SK-N-SH (cell line): ENCODE results near the gene ZNF791. TPM values are rescaled to one million over a fixed set of nuclear protein-coding genes. Genes with fewer than 3 reads are reported as not detected.

Experiments
- CTCF ChIA-PET: fragments of 300-600, 350-600 bp; formaldehyde crosslinking; extraction: SDS; loops from one replicate; lab custom pipeline; 2021; lab: Yijun Ruan, JAX
- POLR2A ChIA-PET: fragments of 350-600 bp; sonication (Branson Sonifier 250); formaldehyde crosslinking; extraction: SDS; loops from one replicate; lab custom pipeline; 2020; ENCODE audit warnings: antibody characterized with exemption, inconsistent platforms; lab: Yijun Ruan, JAX
- DNase-seq: peaks from one replicate; pipeline ENCODE4 v3.0.0; 2012
- H2AFZ ChIP-seq: fragments of 200-600 bp; sonication (generic); 2 replicates; pipeline ENCODE4 v1.8.1; 2016; ENCODE audit warnings: antibody characterized with exemption, mild to moderate bottlenecking, low read depth
- H3F3A ChIP-seq: fragments of 200-600 bp; sonication (generic); replicated peaks from 2 replicates; pipeline ENCODE3; 2016; ENCODE audit warnings: antibody characterized with exemption, mild to moderate bottlenecking; ENCODE audit not compliant: insufficient read depth
- H3K27ac ChIP-seq, 2 experiments: fragments of 200-500 bp in 1 of 2; fragments of 200-600 bp in 1 of 2; sonication (Bioruptor generic) in 1 of 2; sonication (generic), shearing (Covaris generic) in 1 of 2; 2 replicates each; pipeline versions ENCODE4 v1.5.1 to v1.6.1; 2014 to 2016; ENCODE audit warnings: low read depth in 2 of 2, inconsistent platforms in 1 of 2, low read length in 1 of 2, mild to moderate bottlenecking in 1 of 2, mixed read lengths in 1 of 2
- H3K27me3 ChIP-seq: fragments of 200-600 bp; sonication (generic), shearing (Covaris generic); 2 replicates; pipeline ENCODE4 v1.6.1; 2016; ENCODE audit warnings: mixed run types; ENCODE audit not compliant: insufficient read depth
- H3K36me3 ChIP-seq, 2 experiments: fragments of 200-500 bp in 1 of 2; fragments of 200-600 bp in 1 of 2; sonication (Bioruptor generic) in 1 of 2; sonication (generic) in 1 of 2; replicated peaks in 1 of 2; 2 replicates each; pipeline versions ENCODE3 to v1.5.1; 2014 to 2016; ENCODE audit warnings: low read length in 1 of 2, mild to moderate bottlenecking in 1 of 2; ENCODE audit not compliant: insufficient read depth in 2 of 2, control insufficient read depth in 1 of 2
- H3K4me1 ChIP-seq, 2 experiments: fragments of 200-500 bp in 1 of 2; fragments of 200-600 bp in 1 of 2; sonication (Bioruptor generic) in 1 of 2; sonication (generic), shearing (Covaris generic) in 1 of 2; 2 replicates each; pipeline versions ENCODE4 v1.5.1 to v1.6.1; 2014 to 2016; ENCODE audit warnings: low read depth in 1 of 2, low read length in 1 of 2, mixed run types in 1 of 2; ENCODE audit not compliant: insufficient read depth in 2 of 2, control insufficient read depth in 1 of 2
- H3K4me2 ChIP-seq: fragments of 200-600 bp; sonication (generic), shearing (Covaris generic); 2 replicates; pipeline ENCODE4 v1.6.1; 2017; ENCODE audit warnings: mixed run types
- H3K4me3 ChIP-seq, 2 experiments: fragments of 200-500 bp in 1 of 2; fragments of 200-600 bp in 1 of 2; sonication (Bioruptor generic) in 1 of 2; sonication (generic), shearing (Covaris generic) in 1 of 2; 2 replicates each; pipeline versions ENCODE4 v1.5.1 to v1.8.1; 2014 to 2016; ENCODE audit warnings: low read depth in 2 of 2, inconsistent platforms in 1 of 2, low read length in 1 of 2, mild to moderate bottlenecking in 1 of 2, mixed read lengths in 1 of 2, moderate library complexity in 1 of 2
- H3K79me2 ChIP-seq: fragments of 200-600 bp; sonication (generic); 2 replicates; pipeline ENCODE4 v1.8.1; 2017; ENCODE audit warnings: mild to moderate bottlenecking; ENCODE audit not compliant: insufficient read depth
- H3K9ac ChIP-seq: fragments of 200-600 bp; sonication (generic); 2 replicates; pipeline ENCODE4 v1.6.1; 2017; ENCODE audit warnings: mixed run types
- H3K9me2 ChIP-seq: fragments of 200-600 bp; sonication (generic); 2 replicates; pipeline ENCODE4 v1.6.1; 2017; ENCODE audit warnings: mixed run types
- H3K9me3 ChIP-seq: fragments of 200-600 bp; sonication (generic); 2 replicates; pipeline ENCODE4 v1.6.1; 2017; ENCODE audit warnings: mixed run types, mild to moderate bottlenecking, moderate library complexity
- H4K20me1 ChIP-seq: fragments of 200-600 bp; sonication (generic); 2 replicates; pipeline ENCODE4 v1.6.1; 2017; ENCODE audit warnings: mild to moderate bottlenecking, mixed run types; ENCODE audit not compliant: insufficient read depth
- CHD2 ChIP-seq: fragments of 150-350 bp; IDR thresholded peaks from 2 replicates; pipeline ENCODE4 v1.6.1; 2018; ENCODE audit warnings: low read length; ENCODE audit not compliant: partially characterized antibody
- GABPA ChIP-seq: IDR thresholded peaks from 2 replicates; pipeline ENCODE4 v1.4.0; 2012; ENCODE audit warnings: low read depth, mild to moderate bottlenecking
- MAX ChIP-seq: IDR thresholded peaks from 2 replicates; pipeline ENCODE4 v1.4.0; 2012; ENCODE audit warnings: low read depth
- NRF1 ChIP-seq: IDR thresholded peaks from 2 replicates; pipeline ENCODE4 v1.6.1; 2012; ENCODE audit warnings: low read depth, mild to moderate bottlenecking, low read length
- POLR2AphosphoS5 ChIP-seq: IDR thresholded peaks from 2 replicates; pipeline ENCODE4 v1.6.1; 2012; ENCODE audit warnings: low read depth, low read length
- REST ChIP-seq: IDR thresholded peaks from 2 replicates; pipeline ENCODE4 v1.6.1; 2012; ENCODE audit warnings: mild to moderate bottlenecking, low read depth, low read length, moderate library complexity
- RXRA ChIP-seq: IDR thresholded peaks from 2 replicates; pipeline ENCODE4 v1.4.0; 2012; ENCODE audit warnings: low read depth, mild to moderate bottlenecking, borderline replicate concordance
- WGBS: methylation state at CpG from one replicate; pipeline ENCODE4 v1.1.6; 2017; ENCODE audit warnings: low lambda C conversion rate; 5-methylcytosine and 5-hydroxymethylcytosine counted together
- polyA plus RNA-seq, 3 experiments: library from polyadenylated mRNA; depleted of rRNA; stranded (reverse); fragments of >200 nt; gene quantifications; 2 replicates each; pipeline ENCODE4 v1.2.3, GENCODE V29; 2012
- TF ChIP-seq, protein P1 (sequence below): IDR thresholded peaks from 2 replicates; pipeline ENCODE4 v1.4.0; 2012; ENCODE audit warnings: low read depth, borderline replicate concordance
- TF ChIP-seq, protein P2 (sequence below): fragments of 150-350 bp; IDR thresholded peaks from 2 replicates; pipeline ENCODE4 v1.6.1; 2016; ENCODE audit warnings: mild to moderate bottlenecking, low read depth, low read length
- TF ChIP-seq, protein P3 (sequence below): IDR thresholded peaks from 2 replicates; pipeline ENCODE4 v1.4.0; 2012; ENCODE audit warnings: low read depth, borderline replicate concordance

ZNF791 gene
- polyA plus RNA-seq, 1 of the 3 experiments (the other 2 are of a cell fraction), result 8.9 TPM

GRCh38 chr19:12667731-12668302 is 57.1 kb downstream of the ZNF791 start (continued):
- TF ChIP-seq, protein P1, sequence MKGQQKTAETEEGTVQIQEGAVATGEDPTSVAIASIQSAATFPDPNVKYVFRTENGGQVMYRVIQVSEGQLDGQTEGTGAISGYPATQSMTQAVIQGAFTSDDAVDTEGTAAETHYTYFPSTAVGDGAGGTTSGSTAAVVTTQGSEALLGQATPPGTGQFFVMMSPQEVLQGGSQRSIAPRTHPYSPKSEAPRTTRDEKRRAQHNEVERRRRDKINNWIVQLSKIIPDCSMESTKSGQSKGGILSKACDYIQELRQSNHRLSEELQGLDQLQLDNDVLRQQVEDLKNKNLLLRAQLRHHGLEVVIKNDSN, result no peak
- TF ChIP-seq POLR2AphosphoS5, result no peak
- TF ChIP-seq REST, result no peak
- no peak for TF ChIP-seq RXRA
- TF ChIP-seq, protein P2, sequence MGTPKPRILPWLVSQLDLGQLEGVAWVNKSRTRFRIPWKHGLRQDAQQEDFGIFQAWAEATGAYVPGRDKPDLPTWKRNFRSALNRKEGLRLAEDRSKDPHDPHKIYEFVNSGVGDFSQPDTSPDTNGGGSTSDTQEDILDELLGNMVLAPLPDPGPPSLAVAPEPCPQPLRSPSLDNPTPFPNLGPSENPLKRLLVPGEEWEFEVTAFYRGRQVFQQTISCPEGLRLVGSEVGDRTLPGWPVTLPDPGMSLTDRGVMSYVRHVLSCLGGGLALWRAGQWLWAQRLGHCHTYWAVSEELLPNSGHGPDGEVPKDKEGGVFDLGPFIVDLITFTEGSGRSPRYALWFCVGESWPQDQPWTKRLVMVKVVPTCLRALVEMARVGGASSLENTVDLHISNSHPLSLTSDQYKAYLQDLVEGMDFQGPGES, result no peak
- TF ChIP-seq, all 33 proteins: peak for 0

- POLR2A ChIA-PET, result interaction anchor here (0.6 to 1.7 kb wide), 4 partner anchors 10 to 1296 kb away, joined by 3 to 6 read pairs (median 4); partner anchors contain the start of gene DHPS
- peak overlapping the region; percentile 90 for H3K4me2 ChIP-seq
- no peaks in the 10 kb centered on the region for H3K27me3 ChIP-seq
- no peaks in the 10 kb centered on the region for H4K20me1 ChIP-seq
- H3K9me3 ChIP-seq, result no peaks in the 10 kb centered on the region
- CTCF ChIA-PET, result interaction anchor here (0.6 to 3.1 kb wide), 6 partner anchors 9 to 1375 kb away, joined by 3 to 13 read pairs (median 6); no protein-coding TSS in a partner anchor
- H2AFZ ChIP-seq, result no peak overlapping the region
- no peak for DNase-seq
- 57% methylated on average over 6 of the region's 8 CpGs for WGBS
- H3K27ac ChIP-seq, result peak overlapping the region in 1 of 2 experiments; percentile 89; a peak in 1 of 4 replicates
- TF ChIP-seq NRF1 (no peak), CHD2 (no peak), REST (no peak), POLR2AphosphoS5 (no peak), MAX (no peak), GABPA (no peak)
- TF ChIP-seq, protein P3, sequence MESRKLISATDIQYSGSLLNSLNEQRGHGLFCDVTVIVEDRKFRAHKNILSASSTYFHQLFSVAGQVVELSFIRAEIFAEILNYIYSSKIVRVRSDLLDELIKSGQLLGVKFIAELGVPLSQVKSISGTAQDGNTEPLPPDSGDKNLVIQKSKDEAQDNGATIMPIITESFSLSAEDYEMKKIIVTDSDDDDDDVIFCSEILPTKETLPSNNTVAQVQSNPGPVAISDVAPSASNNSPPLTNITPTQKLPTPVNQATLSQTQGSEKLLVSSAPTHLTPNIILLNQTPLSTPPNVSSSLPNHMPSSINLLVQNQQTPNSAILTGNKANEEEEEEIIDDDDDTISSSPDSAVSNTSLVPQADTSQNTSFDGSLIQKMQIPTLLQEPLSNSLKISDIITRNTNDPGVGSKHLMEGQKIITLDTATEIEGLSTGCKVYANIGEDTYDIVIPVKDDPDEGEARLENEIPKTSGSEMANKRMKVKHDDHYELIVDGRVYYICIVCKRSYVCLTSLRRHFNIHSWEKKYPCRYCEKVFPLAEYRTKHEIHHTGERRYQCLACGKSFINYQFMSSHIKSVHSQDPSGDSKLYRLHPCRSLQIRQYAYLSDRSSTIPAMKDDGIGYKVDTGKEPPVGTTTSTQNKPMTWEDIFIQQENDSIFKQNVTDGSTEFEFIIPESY, result no peak
- H3F3A ChIP-seq, result peaks cover 28% of the 10 kb centered on the region
- H3K36me3 ChIP-seq, result peaks cover 14 to 17% of the 10 kb centered on the region in 2 experiments
- peak overlapping the region; percentile 76 for H3K9ac ChIP-seq
- peak overlapping the region; percentile 80 to 85 for H3K4me3 ChIP-seq
- peaks cover 5 to 35% of the 10 kb centered on the region in 2 experiments; a peak in 2 of 4 replicates for H3K4me1 ChIP-seq
- peaks cover 51% of the 10 kb centered on the region for H3K79me2 ChIP-seq
- no peaks in the 10 kb centered on the region for H3K9me2 ChIP-seq
Measured at GRCh38 chr19:12668346-12668745, 57.6 kb downstream of the ZNF791 start.
